Neural progenitor cell (in vitro differentiated cells): ENCODE results near the gene HOXC13. TPM values are rescaled to one million over a fixed set of nuclear protein-coding genes. Genes with fewer than 3 reads are reported as not detected.
A peak's percentile ranks its signal among the peaks of the same experiment; 100 is the strongest.

Source experiments
- DNase-seq: peaks from one replicate; pipeline ENCODE4 v3.0.0-alpha.2; 2016; ENCODE audit warnings: low spot score
- H2AFZ ChIP-seq: fragments of 200-600 bp; sonication (generic); replicated peaks from 2 replicates; pipeline ENCODE4 v1.6.1; 2016; ENCODE audit warnings: antibody characterized with exemption
- H3F3A ChIP-seq: fragments of 200-600 bp; sonication (generic); 2 replicates; pipeline ENCODE4 v1.6.1; 2016; ENCODE audit warnings: antibody characterized with exemption, low read depth
- H3K27ac ChIP-seq: fragments of 200-600 bp; sonication (generic); 2 replicates; pipeline ENCODE4 v1.5.1; 2016; ENCODE audit warnings: mild to moderate bottlenecking
- H3K27me3 ChIP-seq: fragments of 200-600 bp; sonication (generic); 2 replicates; pipeline ENCODE4 v1.6.1; 2016; ENCODE audit warnings: mild to moderate bottlenecking, moderate library complexity
- H3K36me3 ChIP-seq: fragments of 200-600 bp; sonication (generic); 2 replicates; pipeline ENCODE4 v1.5.1; 2016
- H3K4me1 ChIP-seq: fragments of 200-600 bp; sonication (generic); 2 replicates; pipeline ENCODE4 v1.6.1; 2016; ENCODE audit warnings: mixed run types
- H3K4me2 ChIP-seq: fragments of 200-600 bp; sonication (generic); 2 replicates; pipeline ENCODE4 v1.6.1; 2016
- H3K4me3 ChIP-seq: fragments of 200-600 bp; sonication (generic); 2 replicates; pipeline ENCODE4 v1.5.1; 2016
- H3K79me2 ChIP-seq: fragments of 200-600 bp; sonication (generic); 2 replicates; pipeline ENCODE4 v1.6.1; 2016; ENCODE audit warnings: low read depth
- H3K9ac ChIP-seq: fragments of 200-600 bp; sonication (generic); 2 replicates; pipeline ENCODE4 v1.6.1; 2016
- H3K9me3 ChIP-seq: fragments of 200-600 bp; sonication (generic); 2 replicates; pipeline ENCODE4 v1.5.1; 2016; ENCODE audit warnings: low read depth
- H4K20me1 ChIP-seq: fragments of 200-600 bp; sonication (generic); 2 replicates; pipeline ENCODE4 v1.6.1; 2016; ENCODE audit warnings: low read depth
- H3K27ac Mint-ChIP-seq: 3 replicates; pipeline ENCODE4 v1.8.0; 2021; ENCODE audit warnings: mixed read lengths
- H3K27me3 Mint-ChIP-seq: 2 replicates; pipeline ENCODE4 v1.8.0; 2022; ENCODE audit warnings: low read depth, mild to moderate bottlenecking, inconsistent platforms, moderate library complexity, mixed read lengths; ENCODE audit not compliant: insufficient read depth
- H3K36me3 Mint-ChIP-seq: 3 replicates; pipeline ENCODE4 v1.8.0; 2021; ENCODE audit warnings: mixed read lengths
- H3K4me1 Mint-ChIP-seq: 3 replicates; pipeline ENCODE4 v1.8.0; 2021; ENCODE audit warnings: mixed read lengths
- H3K4me3 Mint-ChIP-seq: 3 replicates; pipeline ENCODE4 v1.8.0; 2021; ENCODE audit warnings: mild to moderate bottlenecking, moderate library complexity, mixed read lengths
- H3K9me3 Mint-ChIP-seq: 3 replicates; pipeline ENCODE4 v1.8.0; 2020; ENCODE audit warnings: mixed read lengths
- CTCF ChIP-seq: fragments of 200-600 bp; sonication (generic); IDR thresholded peaks from 2 replicates; pipeline ENCODE4 v1.5.1; 2017; ENCODE audit warnings: antibody characterized with exemption, mild to moderate bottlenecking
- EZH2 ChIP-seq: fragments of 200-600 bp; sonication (generic); IDR thresholded peaks from 2 replicates; pipeline ENCODE4 v1.6.1; 2017; ENCODE audit warnings: antibody characterized with exemption, mild to moderate bottlenecking, moderate library complexity
- EZH2phosphoT487 ChIP-seq: fragments of 200-600 bp; sonication (generic); IDR thresholded peaks from 2 replicates; pipeline ENCODE4 v1.6.1; 2017; ENCODE audit warnings: antibody characterized with exemption
- total RNA-seq: library from RNA; depleted of rRNA; stranded (reverse); fragments of >200 nt; gene quantifications from 2 replicates; pipeline ENCODE4 v1.2.3, GENCODE V29; 2015; ENCODE audit warnings: low replicate concordance

HOXC13 gene
- total RNA-seq, 1 donor from 2014 or later = not detected

GRCh38 chr12:53958128-53958527 lies 19.5 kb downstream of the HOXC13 start:
- Histone ChIP-seq H3K79me2 (no peaks in the 10 kb centered on the region), H4K20me1 (peaks cover 50% of the 10 kb centered on the region), H3K4me1 (no peaks in the 10 kb centered on the region), H2AFZ (no peak overlapping the region), H3K4me3 (no peak overlapping the region), H3K4me2 (no peak overlapping the region), H3K27ac (no peak overlapping the region), H3F3A (no peaks in the 10 kb centered on the region), H3K36me3 (no peaks in the 10 kb centered on the region), H3K9me3 (no peaks in the 10 kb centered on the region), H3K9ac (no peak overlapping the region), H3K27me3 (peaks cover 100% of the 10 kb centered on the region)
- H3K9me3 Mint-ChIP-seq = peaks cover 10% of the 10 kb centered on the region
- no peak for DNase-seq
- no peaks in the 10 kb centered on the region for H3K36me3 Mint-ChIP-seq
- H3K27ac Mint-ChIP-seq = no peak overlapping the region
- peaks cover 93% of the 10 kb centered on the region for H3K27me3 Mint-ChIP-seq
- H3K4me3 Mint-ChIP-seq = no peak overlapping the region
- TF ChIP-seq EZH2 (no peak), EZH2phosphoT487 (no peak), CTCF (no peak)
- no peaks in the 10 kb centered on the region for H3K4me1 Mint-ChIP-seq

GRCh38 chr12:53959314-53959713 lies 20.7 kb downstream of the HOXC13 start:
- no peaks in the 10 kb centered on the region for H3F3A ChIP-seq
- TF ChIP-seq CTCF = no peak
- TF ChIP-seq EZH2 = no peak
- Mint-ChIP-seq H3K9me3 (peaks cover 14% of the 10 kb centered on the region), H3K27ac (no peak overlapping the region), H3K4me1 (no peaks in the 10 kb centered on the region), H3K27me3 (peaks cover 93% of the 10 kb centered on the region), H3K4me3 (no peak overlapping the region), H3K36me3 (peaks cover 2% of the 10 kb centered on the region)
- no peaks in the 10 kb centered on the region for H3K9me3 ChIP-seq
- H3K79me2 ChIP-seq = no peaks in the 10 kb centered on the region
- no peak overlapping the region for H2AFZ ChIP-seq
- H3K4me2 ChIP-seq = no peak overlapping the region
- no peaks in the 10 kb centered on the region for H3K4me1 ChIP-seq
- no peak for DNase-seq
- H3K9ac ChIP-seq = no peak overlapping the region
- H3K36me3 ChIP-seq = no peaks in the 10 kb centered on the region
- H4K20me1 ChIP-seq = peaks cover 48% of the 10 kb centered on the region
- no peak overlapping the region for H3K4me3 ChIP-seq
- peaks cover 100% of the 10 kb centered on the region for H3K27me3 ChIP-seq
- H3K27ac ChIP-seq = no peak overlapping the region

- no peak for DNase-seq
- no peaks in the 10 kb centered on the region for H3K4me1 ChIP-seq
- no peak overlapping the region for H3K4me3 Mint-ChIP-seq
Observed at GRCh38 chr12:53960187-53961024, 21.8 kb downstream of the HOXC13 start.

More at GRCh38 chr12:53960187-53961024, 21.8 kb downstream of the HOXC13 start:
- no peaks in the 10 kb centered on the region for H3K79me2 ChIP-seq
- no peaks in the 10 kb centered on the region for H3K36me3 ChIP-seq
- H3K9me3 Mint-ChIP-seq = peaks cover 14% of the 10 kb centered on the region
- H3K27ac ChIP-seq = no peak overlapping the region
- H3K27me3 ChIP-seq = peaks cover 100% of the 10 kb centered on the region
- H3K4me3 ChIP-seq = no peak overlapping the region
- H3K9ac ChIP-seq = no peak overlapping the region
- TF ChIP-seq EZH2 (peak; percentile 91), EZH2phosphoT487 (no peak)
- no peaks in the 10 kb centered on the region for H3K9me3 ChIP-seq
- H3K27ac Mint-ChIP-seq = no peak overlapping the region
- no peaks in the 10 kb centered on the region for H3F3A ChIP-seq
- H3K27me3 Mint-ChIP-seq = peaks cover 93% of the 10 kb centered on the region
- no peaks in the 10 kb centered on the region for H3K4me1 Mint-ChIP-seq
- H4K20me1 ChIP-seq = peaks cover 50% of the 10 kb centered on the region
- H2AFZ ChIP-seq = no peak overlapping the region
- peaks cover 2% of the 10 kb centered on the region for H3K36me3 Mint-ChIP-seq
- H3K4me2 ChIP-seq = no peak overlapping the region
